Stimulated activated CD4-positive, alpha-beta T cell treated with anti-CD3 and anti-CD28 coated beads, Interleukin-1b, Interleukin-23, amount 100 ng/mL, for 1 hour (primary cell): ENCODE data around the gene CACNA1C.

Experiments
- DNase-seq, 2 donors: peaks; one replicate each; pipeline ENCODE4 v3.0.0-alpha.2; 2020; ENCODE audit warnings: low read depth in 2 of 2

Gene CACNA1C

GRCh38 chr12:2456122-2456812, 403.5 kb downstream of the CACNA1C start:
- no peak for DNase-seq

- DNase-seq = no peak
Measured at GRCh38 chr12:2456813-2457186, 404.0 kb downstream of the CACNA1C start.

DNA sequence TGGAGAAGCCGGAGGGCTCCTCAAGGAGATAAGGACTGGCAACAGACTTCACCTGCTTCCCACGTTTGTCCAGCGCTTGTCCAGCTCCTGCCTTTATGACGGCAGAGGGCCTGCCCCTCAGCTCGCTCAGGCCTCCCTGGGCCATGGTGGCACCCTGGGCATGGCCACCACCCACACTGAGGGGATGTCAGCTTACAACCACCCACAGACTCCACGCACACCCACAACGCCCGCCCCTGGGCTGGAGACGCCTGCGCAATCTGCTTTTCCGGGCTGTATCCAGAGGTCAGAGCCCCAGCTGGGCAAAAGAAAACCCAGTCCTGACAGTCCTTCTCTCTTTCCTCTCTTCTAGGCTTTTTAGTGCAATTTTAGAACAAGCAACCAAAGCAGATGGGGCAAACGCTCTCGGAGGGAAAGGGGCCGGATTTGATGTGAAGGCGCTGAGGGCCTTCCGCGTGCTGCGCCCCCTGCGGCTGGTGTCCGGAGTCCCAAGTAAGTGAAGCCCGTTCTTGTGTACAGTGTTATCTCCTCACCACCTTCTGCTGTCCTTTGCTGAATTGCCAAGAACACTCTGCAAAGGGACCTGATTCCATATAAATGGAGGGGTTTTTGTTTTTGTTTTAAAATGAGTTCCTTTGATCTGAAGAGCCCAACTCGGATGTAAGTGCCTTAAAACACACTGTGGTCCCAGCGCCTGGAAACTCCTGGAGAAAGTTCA, 404.6 kb downstream of the CACNA1C start:
- no peak for DNase-seq

GRCh38 chr12:2457933-2458414, 405.2 kb downstream of the CACNA1C start:
- DNase-seq = no peak

DNA sequence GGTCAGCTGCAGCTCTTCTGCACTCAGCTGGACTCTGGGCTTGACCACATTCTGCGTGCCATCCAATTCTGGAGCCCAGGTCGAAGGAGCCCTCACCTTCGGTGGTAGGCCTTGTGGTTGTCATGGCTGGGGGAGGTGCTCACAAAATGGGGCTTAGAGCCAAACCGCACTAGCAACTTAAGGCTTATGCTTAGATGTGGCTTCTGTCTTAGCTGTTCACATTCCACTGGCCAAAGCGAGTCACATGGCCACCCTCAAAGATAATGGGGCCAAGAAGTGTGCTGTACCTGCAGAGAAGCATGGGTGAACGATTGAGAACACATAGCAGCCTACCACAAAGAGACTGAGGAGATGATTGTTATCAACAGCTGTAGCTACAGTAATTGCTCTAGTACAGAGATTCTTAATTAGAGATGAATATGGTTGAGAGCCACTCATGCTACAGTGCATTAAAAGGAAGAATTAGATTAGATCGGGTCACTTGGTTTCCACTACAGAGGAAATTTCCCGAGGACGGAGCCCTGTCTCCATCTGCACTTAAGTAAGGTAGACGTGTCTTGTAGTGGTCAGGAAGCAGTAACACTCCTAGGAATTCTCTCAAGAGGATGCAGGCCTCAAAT, 407.4 kb downstream of the CACNA1C start:
- DNase-seq = no peak

GRCh38 chr12:2461046-2461445, 408.3 kb downstream of the CACNA1C start:
- DNase-seq = no peak

GRCh38 chr12:2461645-2462044, 408.9 kb downstream of the CACNA1C start:
- no peak for DNase-seq

GRCh38 chr12:2462087-2462486, 409.3 kb downstream of the CACNA1C start:
- no peak for DNase-seq

- DNase-seq = no peak
Measured at GRCh38 chr12:2463719-2464118, 410.9 kb downstream of the CACNA1C start.

GRCh38 chr12:2465681-2466080, 412.9 kb downstream of the CACNA1C start:
- no peak for DNase-seq

DNA sequence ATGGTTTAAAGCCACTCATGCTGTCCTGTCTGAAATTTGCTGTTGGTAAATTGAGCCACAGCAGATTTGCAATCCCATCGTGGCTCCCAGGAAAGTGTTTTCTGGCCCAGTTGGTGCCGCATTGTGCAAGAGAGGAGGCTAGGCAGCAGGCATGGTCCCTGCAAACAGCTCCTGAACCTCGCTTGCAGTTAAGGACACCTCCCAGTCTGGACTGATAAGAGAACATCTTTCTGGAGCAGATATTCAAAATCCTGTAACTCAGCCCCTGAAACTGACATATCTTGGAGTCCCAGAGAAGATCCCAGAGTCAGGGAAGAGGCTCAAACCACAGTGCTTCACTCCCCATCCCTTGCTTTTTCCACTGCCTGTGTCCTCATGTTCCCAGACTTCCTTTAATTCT, 413.4 kb downstream of the CACNA1C start:
- no peak for DNase-seq

DNA sequence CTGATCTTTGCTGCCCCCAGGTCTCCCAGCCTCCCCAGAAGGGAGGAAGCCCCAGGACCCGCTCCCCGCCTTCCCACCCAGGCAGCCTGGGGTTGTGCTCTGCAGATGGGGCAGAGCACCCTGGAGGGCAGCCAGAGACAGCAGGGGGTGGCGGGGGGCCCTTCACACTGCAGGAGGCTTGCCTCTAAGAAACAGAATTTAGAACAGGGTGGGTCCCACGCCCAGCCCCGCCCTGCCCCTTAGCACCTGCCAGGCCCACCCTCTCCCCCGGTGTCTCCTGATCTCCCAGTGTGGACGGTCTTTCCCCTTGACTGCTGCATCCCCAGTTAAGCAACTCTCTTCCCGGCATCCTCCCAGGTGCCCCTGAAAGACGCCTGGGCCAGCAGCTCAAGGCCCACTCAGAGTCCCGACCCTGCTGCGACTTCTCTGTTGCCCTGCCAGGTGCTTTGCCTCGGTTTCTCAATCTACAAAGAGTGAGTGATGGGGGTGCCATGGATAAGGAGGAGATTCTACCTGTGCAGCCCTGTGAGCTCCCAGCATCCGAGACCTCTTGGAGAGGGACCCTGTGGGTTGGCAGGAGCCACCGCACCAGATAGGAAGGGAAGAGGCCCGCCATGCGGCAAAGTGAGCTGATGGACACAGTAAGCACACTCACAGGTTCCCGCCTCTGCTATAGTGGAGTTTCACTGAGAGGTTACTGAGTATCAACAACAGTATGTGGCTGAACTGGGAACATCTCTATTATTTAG, 414.8 kb downstream of the CACNA1C start:
- DNase-seq = no peak

DNA sequence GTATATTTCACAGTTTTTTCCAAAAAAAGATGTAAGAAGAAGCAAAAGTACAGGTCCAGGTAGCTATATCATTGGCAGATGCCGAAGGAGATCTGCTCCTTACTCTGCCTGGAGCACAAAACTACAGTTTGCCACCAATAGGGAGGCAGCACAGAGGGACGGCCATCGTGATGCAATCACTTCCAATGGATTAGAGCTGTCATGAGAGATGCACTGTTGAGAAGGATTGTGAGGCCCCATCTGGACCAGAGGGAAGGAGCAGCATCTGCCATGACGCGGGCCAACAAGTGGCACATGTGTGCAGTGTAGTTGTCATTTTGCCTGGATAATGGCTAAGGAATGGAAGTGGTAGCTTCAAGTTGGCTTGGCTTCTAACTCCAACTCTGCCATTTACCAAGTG, 423.2 kb downstream of the CACNA1C start:
- no peak for DNase-seq

- DNase-seq = no peak
Measured at GRCh38 chr12:2477009-2477766, 424.4 kb downstream of the CACNA1C start.

GRCh38 chr12:2479851-2480535, 427.2 kb downstream of the CACNA1C start:
- no peak for DNase-seq

GRCh38 chr12:2481346-2481745, 428.6 kb downstream of the CACNA1C start:
- DNase-seq = no peak

- no peak for DNase-seq
Measured at GRCh38 chr12:2481951-2482350, 429.2 kb downstream of the CACNA1C start.

- no peak for DNase-seq
Measured at GRCh38 chr12:2482938-2483660, 430.3 kb downstream of the CACNA1C start.

- DNase-seq = no peak
Measured at GRCh38 chr12:2483713-2484112, 430.9 kb downstream of the CACNA1C start.

DNA sequence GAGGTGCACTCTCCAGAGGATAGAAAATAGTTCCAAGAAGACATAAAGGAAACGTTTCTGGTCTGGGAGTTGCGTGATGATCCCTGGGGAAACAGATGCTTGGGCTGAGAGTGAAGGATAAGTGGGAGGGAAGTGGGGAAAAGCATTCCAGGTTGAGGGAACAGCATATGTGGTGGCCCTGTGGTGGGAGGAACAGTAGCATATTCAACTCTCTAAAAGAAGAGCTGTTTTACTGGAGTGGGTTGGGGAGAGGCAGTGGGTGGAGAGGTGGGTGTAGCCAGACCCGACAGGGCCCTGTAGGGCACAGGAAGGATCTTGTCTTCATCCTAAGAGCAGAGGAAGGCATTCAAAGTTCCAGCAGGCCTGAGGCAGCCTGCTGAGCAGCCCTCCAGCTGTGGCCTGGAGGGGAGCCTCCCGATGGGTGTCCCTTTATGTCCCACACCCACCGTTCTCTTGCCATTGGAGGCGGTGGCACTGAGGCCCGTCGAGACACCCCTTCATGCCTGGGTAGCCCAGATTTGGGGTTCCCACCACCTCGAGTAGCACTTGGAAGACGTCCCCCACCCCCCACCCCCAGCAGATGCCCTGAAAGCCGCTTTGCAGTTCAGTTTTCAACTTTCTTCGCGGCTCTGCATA, 431.5 kb downstream of the CACNA1C start:
- no peak for DNase-seq
